Colonic mucosa (tissue), 4 donors: Measurements from ENCODE around the gene UPF3B. TPM values are rescaled to one million over a fixed set of nuclear protein-coding genes. Genes with fewer than 3 reads are reported as not detected.
"Not testable (repeated sequence)": the region's sequence is repeated elsewhere in the genome, so short reads cannot be mapped to it uniquely, and the experiment has no call there.

Source experiments
- DNase-seq: peaks from one replicate; pipeline ENCODE4 v3.0.0-alpha.2; 2020
- H3K27ac ChIP-seq: fragments of 200-600 bp; one replicate; pipeline ENCODE4 v1.8.0; 2021
- H3K27me3 ChIP-seq: fragments of 200-600 bp; one replicate; pipeline ENCODE4 v1.8.0; 2021
- H3K36me3 ChIP-seq: fragments of 200-600 bp; one replicate; pipeline ENCODE4 v1.8.0; 2021
- H3K4me1 ChIP-seq: fragments of 200-600 bp; one replicate; pipeline ENCODE4 v1.8.0; 2021; ENCODE audit warnings: mild to moderate bottlenecking
- H3K4me3 ChIP-seq: fragments of 200-600 bp; one replicate; pipeline ENCODE4 v1.8.0; 2021
- H3K9ac ChIP-seq, 2 donors: one replicate each; pipeline ENCODE4 v1.7.0; 2013; ENCODE audit warnings: control low read depth in 2 of 2, low read depth in 2 of 2, low read length in 2 of 2
- H3K9me3 ChIP-seq: fragments of 200-600 bp; one replicate; pipeline ENCODE4 v1.8.0; 2021
- intact Hi-C: fragments of 100-400 bp; cut with DNase I; formaldehyde crosslinking; loops from one replicate; pipeline ENCODE4 v1.14.1; 2022
- total RNA-seq, 2 donors: library from RNA; stranded (reverse); fragmentation: NEBNext Ultra II Directional in 1 of 2; extraction: Animal tissue kit (Norgen Biotek cat#: 25700) in 1 of 2; gene quantifications; one replicate each; pipeline ENCODE4 v1.2.1, GENCODE V29; 2021
- TF ChIP-seq, protein P1 (sequence below): fragments of 200-600 bp; IDR thresholded peaks from one replicate; pipeline ENCODE4 v1.8.0; 2022; ENCODE audit warnings: antibody characterized with exemption, mild to moderate bottlenecking
- donor health status: healthy.
- donor health status: DM: no; HTN: no; CAD: no.
- donor health status: DM: no; HTN: no; CAD: no.

The UPF3B gene
- total RNA-seq, 2 donors from 2014 or later: 10.2 to 10.5 TPM

DNA sequence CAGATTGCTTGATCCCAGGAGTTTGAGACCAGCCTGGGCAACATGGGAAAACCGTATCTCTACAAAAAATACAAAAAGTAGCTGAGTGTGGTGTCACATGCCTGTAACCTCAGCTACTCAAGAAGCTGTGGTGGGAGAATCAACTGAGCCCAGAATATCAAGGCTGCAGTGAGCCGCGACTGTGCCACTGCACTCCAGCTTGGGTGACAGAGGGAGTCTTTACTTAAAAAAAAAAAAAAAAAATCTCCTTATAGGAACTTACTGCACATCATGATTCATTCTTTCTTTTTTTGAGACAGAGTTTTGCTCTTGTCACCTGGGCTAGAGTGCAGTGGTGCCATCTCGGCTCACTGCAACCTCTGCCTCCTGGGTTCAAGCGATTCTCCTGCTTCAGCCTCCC, 24.3 kb downstream of the UPF3B start:
- intact Hi-C loops: no loop called here
- Histone ChIP-seq H3K27ac (no peak overlapping the region), H3K4me1 (no peaks in the 10 kb centered on the region), H3K9ac (no peak overlapping the region), H3K4me3 (no peak overlapping the region), H3K9me3 (no peaks in the 10 kb centered on the region), H3K36me3 (no peaks in the 10 kb centered on the region), H3K27me3 (no peaks in the 10 kb centered on the region)
- TF ChIP-seq, protein P1, sequence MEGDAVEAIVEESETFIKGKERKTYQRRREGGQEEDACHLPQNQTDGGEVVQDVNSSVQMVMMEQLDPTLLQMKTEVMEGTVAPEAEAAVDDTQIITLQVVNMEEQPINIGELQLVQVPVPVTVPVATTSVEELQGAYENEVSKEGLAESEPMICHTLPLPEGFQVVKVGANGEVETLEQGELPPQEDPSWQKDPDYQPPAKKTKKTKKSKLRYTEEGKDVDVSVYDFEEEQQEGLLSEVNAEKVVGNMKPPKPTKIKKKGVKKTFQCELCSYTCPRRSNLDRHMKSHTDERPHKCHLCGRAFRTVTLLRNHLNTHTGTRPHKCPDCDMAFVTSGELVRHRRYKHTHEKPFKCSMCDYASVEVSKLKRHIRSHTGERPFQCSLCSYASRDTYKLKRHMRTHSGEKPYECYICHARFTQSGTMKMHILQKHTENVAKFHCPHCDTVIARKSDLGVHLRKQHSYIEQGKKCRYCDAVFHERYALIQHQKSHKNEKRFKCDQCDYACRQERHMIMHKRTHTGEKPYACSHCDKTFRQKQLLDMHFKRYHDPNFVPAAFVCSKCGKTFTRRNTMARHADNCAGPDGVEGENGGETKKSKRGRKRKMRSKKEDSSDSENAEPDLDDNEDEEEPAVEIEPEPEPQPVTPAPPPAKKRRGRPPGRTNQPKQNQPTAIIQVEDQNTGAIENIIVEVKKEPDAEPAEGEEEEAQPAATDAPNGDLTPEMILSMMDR: no peak
- no peak for DNase-seq

DNA sequence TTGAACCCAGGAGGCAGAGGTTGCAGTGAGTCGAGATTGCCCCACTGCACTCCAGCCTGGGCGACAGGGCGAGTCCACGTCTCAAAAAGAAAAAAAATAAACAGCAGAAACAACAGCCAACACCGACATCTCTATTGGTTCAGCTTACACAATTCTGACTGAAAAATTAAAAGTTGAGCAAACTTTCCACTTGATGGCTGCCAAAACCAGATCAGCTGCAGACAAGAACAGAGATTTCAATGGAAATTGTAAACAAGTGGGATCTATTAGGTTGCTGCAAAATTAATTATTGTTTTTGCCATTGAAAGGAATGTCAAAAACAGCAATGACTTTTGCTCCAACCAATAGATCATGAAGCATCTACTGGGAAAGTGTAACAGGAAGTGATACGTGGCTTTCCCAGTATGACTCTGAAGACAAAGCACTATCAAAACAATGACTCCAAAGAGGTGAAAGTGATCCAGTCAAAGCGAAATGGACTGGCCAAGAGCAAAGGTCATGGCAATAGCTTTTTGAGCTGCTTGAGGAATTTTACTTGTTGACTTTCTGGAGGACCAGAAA, 26.3 kb downstream of the UPF3B start:
- Histone ChIP-seq H3K4me3 (no peak overlapping the region), H3K9ac (no peak overlapping the region), H3K27ac (no peak overlapping the region), H3K9me3 (no peaks in the 10 kb centered on the region), H3K27me3 (no peaks in the 10 kb centered on the region), H3K36me3 (no peaks in the 10 kb centered on the region), H3K4me1 (no peaks in the 10 kb centered on the region)
- TF ChIP-seq, protein P1: no peak
- intact Hi-C loops: no loop called here
- no peak for DNase-seq

DNA sequence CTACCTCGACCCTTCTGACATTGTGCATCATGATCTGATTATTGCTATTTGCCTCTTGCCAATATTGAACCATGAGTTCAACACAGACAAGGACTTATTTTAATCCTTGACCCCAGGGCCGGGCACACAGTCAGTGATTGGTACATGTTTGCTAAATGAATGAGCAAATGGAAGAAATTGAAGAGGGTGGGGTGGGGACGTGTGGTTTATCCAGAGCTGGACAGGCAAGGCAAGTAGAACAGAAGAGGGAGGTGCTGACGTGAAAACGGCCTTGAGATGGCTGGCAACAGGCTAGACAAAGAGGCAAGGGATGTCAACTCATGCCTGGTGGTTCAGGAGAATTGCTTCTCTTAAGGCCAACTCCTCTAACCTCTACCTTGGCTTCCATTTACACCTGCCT, 28.5 kb downstream of the UPF3B start:
- H3K4me3 ChIP-seq, H3K9ac ChIP-seq, H3K9me3 ChIP-seq, DNase-seq, H3K27ac ChIP-seq, H3K27me3 ChIP-seq, intact Hi-C loops, H3K4me1 ChIP-seq, H3K36me3 ChIP-seq: not testable (repeated sequence)

DNA sequence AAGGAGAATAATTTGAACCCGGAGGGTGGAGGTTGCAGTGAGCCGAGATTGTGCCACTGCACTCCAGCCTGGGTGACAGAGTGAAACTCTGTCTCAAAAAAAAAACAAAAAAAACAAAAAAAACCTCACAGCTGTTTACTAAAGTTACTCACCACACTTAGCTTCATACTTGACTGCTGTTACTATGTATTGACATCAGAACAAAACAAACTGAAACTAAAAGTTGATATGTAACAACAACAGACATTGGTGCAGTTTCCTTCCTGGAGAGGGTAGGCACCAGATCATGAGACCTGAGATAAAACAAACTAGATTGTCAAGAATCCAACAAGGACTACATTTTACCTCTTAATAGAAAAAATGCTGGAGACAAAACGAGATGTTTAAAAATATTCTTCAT, 31.1 kb downstream of the UPF3B start:
- H3K4me3 ChIP-seq, H3K4me1 ChIP-seq, H3K36me3 ChIP-seq, intact Hi-C loops, H3K27me3 ChIP-seq, H3K27ac ChIP-seq, H3K9ac ChIP-seq, DNase-seq, H3K9me3 ChIP-seq: not testable (repeated sequence)

DNA sequence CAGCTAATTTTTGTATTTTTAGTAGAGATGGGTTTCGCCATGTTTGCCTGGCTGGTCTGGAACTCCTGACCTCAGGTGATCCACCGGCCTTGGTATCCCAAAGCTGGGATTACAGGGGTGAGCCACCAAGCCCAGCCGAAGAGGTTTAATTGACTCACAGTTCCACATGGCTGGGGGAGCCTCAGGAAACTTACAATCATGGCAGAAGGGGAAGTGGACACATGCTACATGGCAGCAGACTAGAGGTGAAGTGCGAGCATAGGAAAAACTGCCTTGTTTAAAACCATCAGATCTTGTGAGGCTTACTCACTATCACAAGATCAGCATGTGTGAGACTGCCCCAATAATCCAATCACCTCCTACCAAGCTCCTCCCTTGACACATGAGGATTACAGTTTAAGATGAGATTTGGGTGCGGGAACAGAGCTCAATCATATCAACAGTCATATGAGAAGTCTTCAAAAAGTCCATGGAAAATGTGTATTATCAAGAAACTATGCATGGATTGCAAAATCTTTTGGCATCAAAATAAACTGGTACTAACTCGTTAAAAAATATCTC, 35.6 kb downstream of the UPF3B start:
- intact Hi-C loops: no loop called here
- no peaks in the 10 kb centered on the region for H3K4me1 ChIP-seq
- no peaks in the 10 kb centered on the region for H3K36me3 ChIP-seq
- H3K4me3 ChIP-seq: no peak overlapping the region
- no peak overlapping the region for H3K27ac ChIP-seq
- H3K27me3 ChIP-seq: no peaks in the 10 kb centered on the region
- no peaks in the 10 kb centered on the region for H3K9me3 ChIP-seq
- DNase-seq: no peak
- no peak overlapping the region for H3K9ac ChIP-seq
- TF ChIP-seq, protein P1: no peak

DNA sequence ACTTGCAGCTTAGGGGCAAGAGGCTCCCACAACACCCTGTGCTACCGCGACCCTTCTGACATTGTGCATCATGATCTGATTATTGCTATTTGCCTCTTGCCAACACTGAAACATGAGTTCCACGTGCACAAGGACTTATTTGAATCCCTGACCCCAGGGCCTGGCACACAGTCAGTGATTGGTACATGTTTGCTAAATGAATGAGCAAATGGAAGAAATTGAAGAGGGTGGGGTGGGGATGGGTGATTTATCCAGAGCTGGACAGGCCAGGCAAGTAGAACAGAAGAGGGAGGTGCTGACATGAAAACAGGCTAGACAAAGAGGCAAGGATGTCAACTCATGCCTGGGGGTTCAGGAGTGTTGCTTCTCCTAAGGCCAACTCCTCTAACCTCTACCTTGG, 36.5 kb downstream of the UPF3B start:
- no peak for DNase-seq
- no peak overlapping the region for H3K4me3 ChIP-seq
- no peaks in the 10 kb centered on the region for H3K36me3 ChIP-seq
- no peak overlapping the region for H3K27ac ChIP-seq
- H3K27me3 ChIP-seq: no peaks in the 10 kb centered on the region
- H3K9me3 ChIP-seq: no peaks in the 10 kb centered on the region
- H3K4me1 ChIP-seq: no peaks in the 10 kb centered on the region
- no peak overlapping the region for H3K9ac ChIP-seq
- TF ChIP-seq, protein P1: no peak
- intact Hi-C loops: no loop called here
